GM10248 (cell line): ENCODE data around the gene YJEFN3.

Experiments used
- CTCF ChIA-PET: fragments of 300-600 bp; sonication (Branson Sonifier 250); formaldehyde crosslinking; extraction: SDS; loops from one replicate; lab custom pipeline; 2021; ENCODE audit warnings: antibody characterized with exemption; lab: Yijun Ruan, JAX
- POLR2A ChIA-PET: fragments of 350-650 bp; sonication (Branson Sonifier 250); formaldehyde crosslinking; extraction: SDS; loops from one replicate; lab custom pipeline; 2020; ENCODE audit warnings: antibody characterized with exemption; lab: Yijun Ruan, JAX
- DNase-seq: peaks from one replicate; pipeline ENCODE4 v3.0.0; 2012; ENCODE audit errors: extremely low spot score
- TF ChIP-seq, protein P1 (sequence below): IDR thresholded peaks from 2 replicates; pipeline ENCODE4 v1.5.1; 2012; ENCODE audit warnings: mild to moderate bottlenecking, low read depth; ENCODE audit errors: extremely low read depth, missing control alignments, control extremely low read depth

The YJEFN3 gene

DNA sequence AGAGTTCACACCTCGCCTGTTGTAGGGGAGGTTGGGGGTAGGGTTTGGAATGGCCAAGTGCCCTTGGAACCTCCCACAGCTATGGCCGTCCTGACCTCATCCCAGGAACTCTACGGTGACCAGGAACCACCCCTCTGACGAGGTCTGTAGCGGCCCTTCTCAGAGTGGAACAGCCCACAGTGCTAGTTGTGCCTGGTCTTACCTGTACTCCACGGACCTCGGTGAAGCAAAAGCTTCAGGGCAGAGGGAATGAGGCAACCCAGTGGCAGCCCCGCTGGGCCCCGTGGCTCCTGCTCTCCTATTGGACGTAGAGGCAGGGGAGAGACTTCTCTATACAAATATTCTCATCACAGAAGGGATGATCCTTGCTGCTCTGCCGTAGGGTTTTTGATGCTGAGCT is 20.5 kb upstream of the YJEFN3 start:
- TF ChIP-seq, protein P1, sequence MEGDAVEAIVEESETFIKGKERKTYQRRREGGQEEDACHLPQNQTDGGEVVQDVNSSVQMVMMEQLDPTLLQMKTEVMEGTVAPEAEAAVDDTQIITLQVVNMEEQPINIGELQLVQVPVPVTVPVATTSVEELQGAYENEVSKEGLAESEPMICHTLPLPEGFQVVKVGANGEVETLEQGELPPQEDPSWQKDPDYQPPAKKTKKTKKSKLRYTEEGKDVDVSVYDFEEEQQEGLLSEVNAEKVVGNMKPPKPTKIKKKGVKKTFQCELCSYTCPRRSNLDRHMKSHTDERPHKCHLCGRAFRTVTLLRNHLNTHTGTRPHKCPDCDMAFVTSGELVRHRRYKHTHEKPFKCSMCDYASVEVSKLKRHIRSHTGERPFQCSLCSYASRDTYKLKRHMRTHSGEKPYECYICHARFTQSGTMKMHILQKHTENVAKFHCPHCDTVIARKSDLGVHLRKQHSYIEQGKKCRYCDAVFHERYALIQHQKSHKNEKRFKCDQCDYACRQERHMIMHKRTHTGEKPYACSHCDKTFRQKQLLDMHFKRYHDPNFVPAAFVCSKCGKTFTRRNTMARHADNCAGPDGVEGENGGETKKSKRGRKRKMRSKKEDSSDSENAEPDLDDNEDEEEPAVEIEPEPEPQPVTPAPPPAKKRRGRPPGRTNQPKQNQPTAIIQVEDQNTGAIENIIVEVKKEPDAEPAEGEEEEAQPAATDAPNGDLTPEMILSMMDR = no peak
- ChIA-PET POLR2A (no interaction called here), CTCF (interaction anchor here (1.1 to 1.5 kb wide), 2 partner anchors 46 to 142 kb away, joined by 3 read pairs; no protein-coding TSS in a partner anchor)
- DNase-seq = no peak

DNA sequence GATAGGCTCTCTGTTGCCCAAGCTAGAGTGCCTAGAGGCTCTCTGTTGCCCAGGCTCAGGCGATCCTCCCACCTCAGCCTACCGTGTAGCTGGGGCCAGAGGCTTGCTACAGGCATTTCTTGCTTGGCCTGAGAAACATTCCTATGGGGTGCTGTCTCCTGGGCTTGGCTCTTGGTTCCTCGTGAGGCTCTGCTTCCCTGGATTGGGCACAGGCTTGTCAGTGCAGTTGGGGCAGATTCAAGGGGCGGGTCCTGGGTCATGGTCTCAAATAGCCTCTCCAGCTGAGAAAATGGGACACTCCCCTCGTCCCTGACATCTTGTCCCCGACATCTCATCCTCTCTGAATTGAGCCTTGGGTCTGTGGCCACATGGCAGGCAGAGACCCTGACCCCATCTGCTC is 18.3 kb upstream of the YJEFN3 start:
- ChIA-PET POLR2A (no interaction called here), CTCF (interaction anchor here (1.3 to 2.5 kb wide), 3 partner anchors 19 to 22 kb away, joined by 4 to 13 read pairs (median 8); no protein-coding TSS in a partner anchor)
- no peak for DNase-seq
- TF ChIP-seq, protein P1 = no peak

DNA sequence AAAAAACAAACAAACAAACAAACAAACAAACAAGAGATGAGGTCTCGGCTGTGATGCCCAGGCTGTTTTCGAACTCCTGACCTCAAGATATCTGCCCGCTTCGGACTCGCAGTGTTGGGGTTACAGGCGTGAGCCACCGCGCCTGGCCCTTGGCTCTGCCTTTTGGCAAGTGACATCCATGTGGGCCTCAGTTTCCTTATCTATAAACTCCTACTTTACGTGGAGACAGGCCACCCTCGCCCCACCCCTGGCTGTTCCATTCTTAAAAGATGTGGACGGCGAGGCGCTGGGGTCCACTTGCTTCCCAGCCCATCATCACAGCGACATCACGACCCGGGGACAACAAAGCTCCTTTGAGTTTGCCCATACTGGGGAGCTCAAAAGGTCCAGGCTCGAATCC is 15.0 kb upstream of the YJEFN3 start:
- TF ChIP-seq, protein P1 = no peak
- ChIA-PET CTCF (interaction anchor here (1.0 to 1.1 kb wide), 2 partner anchors 23 to 102 kb away, joined by 3 read pairs; no protein-coding TSS in a partner anchor), POLR2A (no interaction called here)
- no peak for DNase-seq

DNA sequence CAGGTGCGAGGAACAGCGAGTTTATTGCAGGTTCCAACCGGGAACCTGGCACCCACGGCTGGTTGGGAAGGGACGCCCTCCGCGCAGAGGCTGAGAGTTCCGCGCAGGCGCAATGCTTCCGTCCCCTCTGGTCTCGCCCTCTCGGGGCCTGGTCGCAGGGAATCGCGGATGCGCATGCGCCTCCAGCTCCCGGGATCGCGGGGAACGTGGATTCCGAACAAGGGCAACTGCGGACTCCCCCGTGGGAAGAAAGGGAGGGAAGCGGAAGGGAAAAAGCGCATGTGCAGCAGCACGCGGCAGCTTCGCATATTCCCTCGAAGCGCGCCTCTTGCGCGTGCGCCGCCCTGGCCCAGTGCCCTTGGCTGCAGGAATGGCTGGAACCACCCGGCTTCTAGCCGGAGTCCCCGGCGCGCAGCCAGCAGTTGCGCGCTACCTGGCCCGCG is 14.5 kb upstream of the YJEFN3 start:
- ChIA-PET POLR2A (no interaction called here), CTCF (interaction anchor here (1.0 to 1.1 kb wide), 2 partner anchors 23 to 102 kb away, joined by 3 read pairs; no protein-coding TSS in a partner anchor)
- no peak for DNase-seq
- TF ChIP-seq, protein P1 = no peak

DNA sequence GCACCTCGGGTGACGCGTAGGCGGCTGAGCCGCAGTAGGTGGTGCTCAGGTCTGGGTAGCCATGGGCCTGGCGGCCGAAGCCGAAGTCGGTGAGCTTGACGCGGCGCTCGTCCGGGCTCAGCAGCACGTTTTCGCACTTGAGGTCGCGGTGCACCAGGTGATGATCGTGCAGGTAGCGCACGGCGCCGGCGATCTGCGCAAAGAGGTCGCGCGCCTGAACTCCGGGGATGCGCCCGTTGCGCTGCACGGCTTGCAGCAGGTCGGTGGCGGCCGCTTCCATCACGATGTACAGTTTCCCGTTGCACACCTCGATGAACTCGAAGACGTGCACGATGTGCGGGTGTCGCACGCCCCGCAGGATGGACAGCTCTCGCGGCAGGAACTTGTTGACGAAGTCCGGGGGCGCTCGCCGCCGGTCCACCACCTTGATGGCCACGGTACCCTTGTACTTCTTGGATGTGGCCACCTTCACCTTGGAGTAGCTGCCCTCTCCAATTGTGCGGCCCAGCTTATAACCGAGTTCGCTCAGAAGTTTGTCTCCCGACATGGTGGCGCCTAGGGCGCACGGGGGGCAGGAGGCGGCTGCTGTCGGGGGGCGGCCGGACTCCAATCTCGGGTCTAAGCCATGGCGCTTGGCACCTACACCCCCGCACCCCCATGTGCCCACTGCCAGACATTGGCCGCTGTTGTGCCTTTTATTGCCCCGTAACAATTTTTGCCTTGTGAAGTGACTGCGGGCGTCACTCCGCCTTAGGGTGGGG is 13.7 kb upstream of the YJEFN3 start, which contains the start of gene TSSK6:
TSSK6 (minus strand) TSS at position 668 of the 761 bp plus-strand sequence; CDS start at position 547, 121 bp downstream.
- DNase-seq = no peak
- ChIA-PET POLR2A (interaction anchor here (0.6 kb wide), 1 partner anchor 197 kb away, joined by 5 read pairs; no protein-coding TSS in a partner anchor), CTCF (interaction anchor here (1.0 to 2.3 kb wide), 7 partner anchors 10 to 153 kb away, joined by 3 to 7 read pairs (median 4); no protein-coding TSS in a partner anchor)
- TF ChIP-seq, protein P1 = no peak
